ENCODE data around the gene NPAS3. TPM values are rescaled to one million over a fixed set of nuclear protein-coding genes. Genes with fewer than 3 reads are reported as not detected.

Gene NPAS3
- total and polyA plus RNA-seq, 8 donors = 0.09 to 0.79 (median 0.56) TPM

DNA sequence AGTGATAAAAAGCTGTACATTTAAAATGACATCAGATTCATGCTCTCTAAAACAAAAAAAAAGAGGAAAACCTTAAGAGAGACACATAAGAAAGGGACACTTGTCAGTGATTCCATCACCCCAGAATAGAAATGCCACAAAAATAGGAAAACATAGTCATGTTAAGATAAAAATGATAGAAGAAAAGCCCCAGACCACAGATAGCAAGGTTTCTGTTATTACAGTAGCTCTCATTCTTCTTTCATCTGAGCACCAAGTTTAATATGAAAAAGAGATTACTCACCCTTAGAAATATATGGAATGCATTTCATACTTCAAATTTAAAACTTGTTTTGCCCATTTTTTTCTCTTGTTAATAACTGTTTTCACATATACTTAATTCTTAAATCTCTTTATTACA lies 795.0 kb downstream of the NPAS3 start:
- Histone ChIP-seq H3K27ac (no peak overlapping the region), H3K9me3 (no peaks in the 10 kb centered on the region), H3K27me3 (no peaks in the 10 kb centered on the region), H3K4me1 (no peaks in the 10 kb centered on the region), H3K36me3 (no peaks in the 10 kb centered on the region), H3K4me3 (no peak overlapping the region)
- TF ChIP-seq, protein P1, sequence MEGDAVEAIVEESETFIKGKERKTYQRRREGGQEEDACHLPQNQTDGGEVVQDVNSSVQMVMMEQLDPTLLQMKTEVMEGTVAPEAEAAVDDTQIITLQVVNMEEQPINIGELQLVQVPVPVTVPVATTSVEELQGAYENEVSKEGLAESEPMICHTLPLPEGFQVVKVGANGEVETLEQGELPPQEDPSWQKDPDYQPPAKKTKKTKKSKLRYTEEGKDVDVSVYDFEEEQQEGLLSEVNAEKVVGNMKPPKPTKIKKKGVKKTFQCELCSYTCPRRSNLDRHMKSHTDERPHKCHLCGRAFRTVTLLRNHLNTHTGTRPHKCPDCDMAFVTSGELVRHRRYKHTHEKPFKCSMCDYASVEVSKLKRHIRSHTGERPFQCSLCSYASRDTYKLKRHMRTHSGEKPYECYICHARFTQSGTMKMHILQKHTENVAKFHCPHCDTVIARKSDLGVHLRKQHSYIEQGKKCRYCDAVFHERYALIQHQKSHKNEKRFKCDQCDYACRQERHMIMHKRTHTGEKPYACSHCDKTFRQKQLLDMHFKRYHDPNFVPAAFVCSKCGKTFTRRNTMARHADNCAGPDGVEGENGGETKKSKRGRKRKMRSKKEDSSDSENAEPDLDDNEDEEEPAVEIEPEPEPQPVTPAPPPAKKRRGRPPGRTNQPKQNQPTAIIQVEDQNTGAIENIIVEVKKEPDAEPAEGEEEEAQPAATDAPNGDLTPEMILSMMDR (IDR thresholded peaks at IDR 0.05) = no peak
- ATAC-seq (no peak), DNase-seq (no peak)
- intact Hi-C loops (cut with DNase I) = no loop called here

DNA sequence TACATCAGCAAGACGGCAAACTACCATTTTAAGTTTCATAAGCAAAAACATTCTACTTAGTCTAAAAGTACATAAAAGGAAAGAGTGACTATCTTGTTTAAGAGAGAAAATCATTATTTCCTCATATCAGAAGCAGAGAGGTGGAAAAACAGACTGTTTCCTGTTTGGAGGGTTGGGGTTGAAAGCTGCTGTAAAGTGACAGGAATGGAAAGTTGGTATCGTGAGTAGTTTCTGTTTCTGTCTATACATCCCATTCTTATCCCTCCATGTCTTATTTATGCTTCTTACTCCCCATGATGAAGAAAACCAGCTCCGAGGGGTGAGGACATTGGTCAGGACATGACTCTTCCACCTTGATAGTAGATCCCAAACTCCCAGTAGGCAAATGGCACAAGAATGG lies 795.7 kb downstream of the NPAS3 start:
- no peak for ATAC-seq
- Histone ChIP-seq H3K9me3 (no peaks in the 10 kb centered on the region), H3K4me1 (no peaks in the 10 kb centered on the region), H3K36me3 (no peaks in the 10 kb centered on the region), H3K4me3 (no peak overlapping the region), H3K27me3 (no peaks in the 10 kb centered on the region), H3K27ac (no peak overlapping the region)
- intact Hi-C loops (cut with DNase I) = no loop called here
- DNase-seq = no peak
- TF ChIP-seq, protein P1 (IDR thresholded peaks at IDR 0.05) = no peak

- intact Hi-C loops (cut with DNase I) = no loop called here
- no peaks in the 10 kb centered on the region for H3K36me3 ChIP-seq
Observed at GRCh38 chr14:33736299-33736825, 797.7 kb downstream of the NPAS3 start.

DNA sequence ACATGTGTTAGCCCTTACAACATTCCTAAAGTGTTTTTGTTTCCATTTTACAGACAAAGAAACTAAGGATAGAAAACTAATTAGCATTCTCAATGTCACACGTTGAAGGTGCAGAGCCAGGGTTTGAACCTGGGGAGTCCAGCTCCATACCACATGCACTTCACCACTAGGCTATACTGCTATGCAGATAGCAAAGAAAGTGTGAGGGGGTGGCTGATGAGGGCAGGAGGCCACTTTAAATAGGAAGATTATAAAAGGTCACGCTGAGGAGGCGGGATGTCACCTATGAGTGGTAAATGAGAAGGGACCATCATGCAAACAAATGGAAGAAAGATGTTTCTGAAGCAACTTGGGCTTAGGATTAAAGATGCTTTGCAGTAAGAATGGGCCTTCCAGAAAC lies 798.3 kb downstream of the NPAS3 start:
- intact Hi-C loops (cut with DNase I) = no loop called here
- no peaks in the 10 kb centered on the region for H3K27me3 ChIP-seq
- DNase-seq (no peak), ATAC-seq (no peak)
- no peaks in the 10 kb centered on the region for H3K36me3 ChIP-seq
- H3K4me1 ChIP-seq = no peaks in the 10 kb centered on the region
- H3K4me3 ChIP-seq = no peak overlapping the region
- H3K9me3 ChIP-seq = no peaks in the 10 kb centered on the region
- H3K27ac ChIP-seq = no peak overlapping the region
- TF ChIP-seq, protein P1 (IDR thresholded peaks at IDR 0.05) = no peak

More at GRCh38 chr14:33736299-33736825, 797.7 kb downstream of the NPAS3 start:
- H3K27me3 ChIP-seq = no peaks in the 10 kb centered on the region
- no peaks in the 10 kb centered on the region for H3K9me3 ChIP-seq
- TF ChIP-seq, protein P1 (IDR thresholded peaks at IDR 0.05) = no peak
- no peak overlapping the region for H3K4me3 ChIP-seq
- H3K4me1 ChIP-seq = no peaks in the 10 kb centered on the region
- H3K27ac ChIP-seq = no peak overlapping the region
- DNase-seq (no peak), ATAC-seq (no peak)

DNA sequence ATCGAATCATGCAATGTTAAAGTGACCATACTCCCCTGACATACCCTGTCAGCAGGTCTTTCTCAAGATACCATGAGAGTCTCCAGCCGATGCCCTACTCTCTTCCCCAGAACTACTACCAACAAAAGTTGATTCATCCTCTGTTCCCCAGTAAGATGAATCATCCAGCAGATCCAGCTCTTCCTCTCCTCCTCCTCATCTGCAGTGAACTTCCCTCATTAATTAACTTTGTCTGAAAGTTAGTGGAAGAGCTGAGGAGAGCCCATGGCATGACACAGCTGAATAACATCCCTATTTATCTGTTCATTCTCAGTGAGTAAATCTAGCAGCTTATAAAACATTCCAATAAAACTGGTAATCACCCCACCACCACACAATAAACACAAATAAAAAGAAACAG lies 798.8 kb downstream of the NPAS3 start:
- no peak overlapping the region for H3K27ac ChIP-seq
- no peaks in the 10 kb centered on the region for H3K9me3 ChIP-seq
- intact Hi-C loops (cut with DNase I) = no loop called here
- ATAC-seq (peak; percentile 34), DNase-seq (no peak)
- H3K36me3 ChIP-seq = no peaks in the 10 kb centered on the region
- H3K4me3 ChIP-seq = no peak overlapping the region
- H3K4me1 ChIP-seq = no peaks in the 10 kb centered on the region
- no peaks in the 10 kb centered on the region for H3K27me3 ChIP-seq
- TF ChIP-seq, protein P1 (IDR thresholded peaks at IDR 0.05) = no peak

Measured in left lung (tissue), 10 donors.